DND-41 (cell line): ENCODE results near the gene RSPH9.

Experiments
- CTCF ChIP-seq: IDR thresholded peaks from 2 replicates; pipeline ENCODE4 v1.5.1; 2012; ENCODE audit warnings: borderline replicate concordance, low read length, moderate library complexity, mild to moderate bottlenecking; ENCODE audit not compliant: poor library complexity, severe bottlenecking; ENCODE audit errors: extremely low read depth
- EZH2 ChIP-seq: IDR thresholded peaks from 3 replicates; pipeline ENCODE4 v1.6.1; 2012; ENCODE audit warnings: borderline replicate concordance, low read depth, mild to moderate bottlenecking, moderate library complexity, low read length, inconsistent platforms; ENCODE audit not compliant: severe bottlenecking

GRCh38 chr6:43710576-43710975, 65.7 kb downstream of the RSPH9 start:
- no peak for TF ChIP-seq CTCF
- no peak for TF ChIP-seq EZH2
